Activated CD8-positive, alpha-beta memory T cell treated with anti-CD3 and anti-CD28 coated beads for 36 hours (primary cell): Measurements from ENCODE around the gene SRSF7. TPM values are rescaled to one million over a fixed set of nuclear protein-coding genes. Genes with fewer than 3 reads are reported as not detected.
"Not testable (repeated sequence)": the region's sequence is repeated elsewhere in the genome, so short reads cannot be mapped to it uniquely, and the experiment has no call there.

Source experiments
- CTCF ChIA-PET: fragments of 350-600 bp; sonication (Branson Sonifier 250); formaldehyde crosslinking; loops from one replicate; lab custom pipeline; 2021; ENCODE audit warnings: antibody characterized with exemption; lab: Charles Lee
- POLR2A ChIA-PET: fragments of 350-600 bp; sonication (Branson Sonifier 250); formaldehyde crosslinking; loops from one replicate; lab custom pipeline; 2021; ENCODE audit warnings: antibody characterized with exemption; lab: Charles Lee
- total RNA-seq, 2 experiments: library from RNA; stranded (reverse); gene quantifications; one replicate each; pipeline ENCODE4 v1.2.3, GENCODE V29; 2021

SRSF7 gene
- total RNA-seq, 2 experiments from 2014 or later, result 358 to 371 TPM

GRCh38 chr2:38718601-38719000 is 32.6 kb downstream of the SRSF7 start:
- ChIA-PET POLR2A (interaction anchor here (0.7 kb wide), 1 partner anchor 10 kb away, joined by 6 read pairs; no protein-coding TSS in a partner anchor), CTCF (no interaction called here)

GRCh38 chr2:38716185-38716584 is 35.0 kb downstream of the SRSF7 start:
- POLR2A ChIA-PET, result no interaction called here
- CTCF ChIA-PET, result no interaction called here

GRCh38 chr2:38714941-38715340 is 36.2 kb downstream of the SRSF7 start:
- POLR2A ChIA-PET, CTCF ChIA-PET: not testable (repeated sequence)

GRCh38 chr2:38713338-38713737 is 37.8 kb downstream of the SRSF7 start:
- POLR2A ChIA-PET, result interaction anchor here (0.6 kb wide), 1 partner anchor 31 kb away, joined by 3 read pairs; no protein-coding TSS in a partner anchor
- CTCF ChIA-PET, result interaction anchor here (0.8 to 1.3 kb wide), 3 partner anchors 9 to 110 kb away, joined by 3 to 6 read pairs (median 4); no protein-coding TSS in a partner anchor

- CTCF ChIA-PET, result interaction anchor here (1.3 kb wide), 1 partner anchor 9 kb away, joined by 4 read pairs; no protein-coding TSS in a partner anchor
These were observed 38.3 kb downstream of the SRSF7 start for GRCh38 chr2:38712871-38713270.

GRCh38 chr2:38712413-38712812 is 38.7 kb downstream of the SRSF7 start:
- ChIA-PET CTCF (no interaction called here), POLR2A (no interaction called here)

More at GRCh38 chr2:38712871-38713270, 38.3 kb downstream of the SRSF7 start:
- POLR2A ChIA-PET, result no interaction called here

- POLR2A ChIA-PET, result no interaction called here
- CTCF ChIA-PET, result no interaction called here
These were observed 39.6 kb downstream of the SRSF7 start for GRCh38 chr2:38711558-38711957.

GRCh38 chr2:38709567-38710194 is 41.5 kb downstream of the SRSF7 start:
- CTCF ChIA-PET, result interaction anchor here (0.8 to 2.0 kb wide), 4 partner anchors 22 to 128 kb away, joined by 3 to 5 read pairs (median 4); no protein-coding TSS in a partner anchor
- POLR2A ChIA-PET, result interaction anchor here (0.6 to 0.9 kb wide), 2 partner anchors 41 to 56 kb away, joined by 3 to 4 read pairs; no protein-coding TSS in a partner anchor

GRCh38 chr2:38708900-38709566 is 42.1 kb downstream of the SRSF7 start:
- CTCF ChIA-PET, result interaction anchor here (0.8 to 2.0 kb wide), 3 partner anchors 21 to 127 kb away, joined by 3 to 5 read pairs (median 4); no protein-coding TSS in a partner anchor
- POLR2A ChIA-PET, result interaction anchor here (0.6 to 1.3 kb wide), 7 partner anchors 10 to 113 kb away, joined by 3 to 4 read pairs (median 3); partner anchors contain the start of gene GALM

GRCh38 chr2:38708491-38708890 is 42.7 kb downstream of the SRSF7 start:
- POLR2A ChIA-PET, result interaction anchor here (0.6 to 1.3 kb wide), 7 partner anchors 10 to 154 kb away, joined by 3 to 9 read pairs (median 3); partner anchors contain the start of gene GALM
- CTCF ChIA-PET, result interaction anchor here (0.8 to 2.0 kb wide), 2 partner anchors 56 to 127 kb away, joined by 3 to 5 read pairs; no protein-coding TSS in a partner anchor

- POLR2A ChIA-PET, result no interaction called here
- CTCF ChIA-PET, result interaction anchor here (0.6 to 1.7 kb wide), 3 partner anchors 47 to 593 kb away, joined by 3 to 5 read pairs (median 4); no protein-coding TSS in a partner anchor
These were observed 44.3 kb downstream of the SRSF7 start for GRCh38 chr2:38706846-38707345.

GRCh38 chr2:38704664-38705063 is 46.5 kb downstream of the SRSF7 start:
- ChIA-PET POLR2A (no interaction called here), CTCF (no interaction called here)

- POLR2A ChIA-PET, CTCF ChIA-PET: not testable (repeated sequence)
These were observed 47.8 kb downstream of the SRSF7 start for GRCh38 chr2:38703336-38703735.

GRCh38 chr2:38702413-38702812 is 48.7 kb downstream of the SRSF7 start:
- ChIA-PET CTCF (no interaction called here), POLR2A (no interaction called here)

- CTCF ChIA-PET, result interaction anchor here (1.3 to 2.1 kb wide), 2 partner anchors 10 to 36 kb away, joined by 3 to 6 read pairs; no protein-coding TSS in a partner anchor
- POLR2A ChIA-PET, result interaction anchor here (1.3 kb wide), 1 partner anchor 49 kb away, joined by 4 read pairs; the partner anchor contains the start of gene SRSF7
These were observed 49.6 kb downstream of the SRSF7 start for GRCh38 chr2:38701542-38701941.

- ChIA-PET CTCF (interaction anchor here (1.3 to 2.1 kb wide), 2 partner anchors 10 to 36 kb away, joined by 3 to 6 read pairs; no protein-coding TSS in a partner anchor), POLR2A (interaction anchor here (1.3 kb wide), 1 partner anchor 50 kb away, joined by 4 read pairs; the partner anchor contains the start of gene SRSF7)
These were observed 50.2 kb downstream of the SRSF7 start for GRCh38 chr2:38700881-38701458.

- ChIA-PET CTCF (interaction anchor here (1.3 to 2.1 kb wide), 2 partner anchors 9 to 35 kb away, joined by 3 to 6 read pairs; no protein-coding TSS in a partner anchor), POLR2A (interaction anchor here (0.9 to 1.3 kb wide), 2 partner anchors 18 to 51 kb away, joined by 3 to 4 read pairs; partner anchors contain the start of gene SRSF7)
These were observed 50.9 kb downstream of the SRSF7 start for GRCh38 chr2:38700113-38700785.

GRCh38 chr2:38698467-38699003 is 52.6 kb downstream of the SRSF7 start:
- CTCF ChIA-PET, result interaction anchor here (0.7 to 1.4 kb wide), 3 partner anchors 32 to 190 kb away, joined by 3 to 5 read pairs (median 3); no protein-coding TSS in a partner anchor
- POLR2A ChIA-PET, result interaction anchor here (0.6 to 1.0 kb wide), 4 partner anchors 10 to 101 kb away, joined by 3 to 5 read pairs (median 3); no protein-coding TSS in a partner anchor
